GOT3 (cell line): ENCODE measurements around the gene NRXN3.

ENCODE experiments used
- DNase-seq: peaks from one replicate; lab custom pipeline; 2025; ENCODE audit warnings: mixed read lengths; lab: John Stamatoyannopoulos, UW

NRXN3 gene

GRCh38 chr14:79896009-79896408 is 1725.8 kb downstream of the NRXN3 start:
- DNase-seq = no peak

GRCh38 chr14:79899610-79900009 is 1729.4 kb downstream of the NRXN3 start:
- no peak for DNase-seq

DNA sequence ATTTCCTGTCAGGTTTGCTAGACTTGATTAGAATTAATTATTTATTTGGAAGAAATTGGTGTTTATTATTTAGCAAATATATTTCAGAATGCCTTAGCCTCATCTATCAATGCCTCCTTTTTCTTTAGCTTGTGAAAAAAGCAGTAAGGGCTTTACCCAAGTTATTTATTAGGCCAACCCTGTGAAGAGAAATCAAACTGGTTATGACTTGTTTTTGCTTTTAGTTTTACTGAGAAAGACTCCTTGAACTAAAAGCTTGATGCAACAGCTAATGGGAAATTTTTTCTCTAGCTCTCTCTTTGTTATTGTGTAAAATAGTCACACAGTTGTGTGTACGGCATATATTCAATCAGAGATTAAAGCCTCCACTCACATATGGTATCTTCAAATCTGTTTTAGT is 1734.3 kb downstream of the NRXN3 start:
- DNase-seq = no peak

GRCh38 chr14:79906994-79907393 is 1736.8 kb downstream of the NRXN3 start:
- no peak for DNase-seq

DNA sequence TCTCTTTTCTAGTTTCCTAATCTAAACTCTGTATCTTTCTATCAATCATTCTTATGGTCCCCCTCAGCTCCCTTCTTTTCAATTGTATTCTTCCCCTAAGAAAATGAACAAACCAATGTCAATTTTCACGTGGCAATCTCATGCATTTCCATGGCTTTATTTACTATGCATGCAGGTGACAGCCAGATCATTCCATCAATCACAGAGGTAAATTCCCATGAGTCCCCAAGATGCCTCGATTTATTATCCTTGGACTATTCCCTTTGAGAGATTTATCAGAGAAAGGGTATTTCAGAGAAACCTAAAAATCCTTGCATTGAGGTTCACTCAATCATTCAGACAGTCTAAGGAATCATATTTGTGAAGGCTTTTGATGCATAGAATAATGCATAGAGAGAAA is 1739.9 kb downstream of the NRXN3 start:
- no peak for DNase-seq

- DNase-seq = no peak
These were observed 1741.6 kb downstream of the NRXN3 start for GRCh38 chr14:79911744-79912143.

- DNase-seq = no peak
These were observed 1744.4 kb downstream of the NRXN3 start for GRCh38 chr14:79914595-79914994.

GRCh38 chr14:79915406-79915805 is 1745.2 kb downstream of the NRXN3 start:
- no peak for DNase-seq

DNA sequence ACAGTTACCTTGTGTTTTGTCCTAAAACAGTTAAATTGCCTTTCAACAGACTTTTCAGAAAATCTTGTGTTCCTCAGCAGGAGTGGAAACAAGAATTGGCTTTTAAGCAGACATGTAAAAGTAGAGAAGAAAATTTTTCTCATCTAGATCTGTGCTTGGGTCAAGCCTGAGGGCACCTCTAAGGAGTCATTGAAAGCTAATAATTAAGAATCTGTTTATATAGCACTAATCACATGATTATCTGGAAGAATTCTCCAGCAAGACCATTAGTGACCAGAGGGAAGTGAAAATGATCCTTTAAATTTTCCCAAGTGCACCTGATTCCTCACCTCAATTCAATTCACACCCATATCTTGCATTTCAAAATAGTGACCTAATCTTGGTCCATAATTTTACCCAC is 1746.1 kb downstream of the NRXN3 start:
- no peak for DNase-seq

DNA sequence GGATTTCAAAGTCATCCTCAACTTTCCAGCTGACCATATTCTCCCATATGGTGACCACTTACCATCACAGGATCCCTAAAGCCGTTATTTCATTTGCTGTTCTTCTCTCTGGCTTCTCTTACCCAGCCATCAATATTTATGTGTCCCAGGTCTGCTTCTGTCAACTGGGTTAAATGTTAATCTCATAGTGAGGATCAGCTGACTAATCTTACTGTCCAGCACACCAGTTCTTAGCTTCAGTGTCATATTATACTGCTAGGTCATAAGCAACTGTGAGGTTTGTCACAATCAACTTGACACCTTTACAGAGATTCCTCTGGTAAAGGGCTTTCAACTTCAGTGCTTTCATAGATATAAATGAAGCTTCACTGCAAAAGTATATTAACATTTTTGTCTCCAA is 1746.7 kb downstream of the NRXN3 start:
- no peak for DNase-seq
